ENCODE data around the gene IL10RB.
"Not testable (repeated sequence)": the region's sequence is repeated elsewhere in the genome, so short reads cannot be mapped to it uniquely, and the experiment has no call there.

Gene IL10RB

GRCh38 chr21:33305938-33306337, 39.8 kb downstream of the IL10RB start:
- DNase-seq = no peak

GRCh38 chr21:33308586-33309490, 42.7 kb downstream of the IL10RB start:
- DNase-seq = peak; percentile 3

- DNase-seq = no peak
Measured at GRCh38 chr21:33309778-33310177, 43.6 kb downstream of the IL10RB start.

- no peak for DNase-seq
Measured at GRCh38 chr21:33312121-33312520, 46.0 kb downstream of the IL10RB start.

- no peak for DNase-seq
Measured at GRCh38 chr21:33313183-33313582, 47.0 kb downstream of the IL10RB start.

GRCh38 chr21:33313611-33314010, 47.4 kb downstream of the IL10RB start:
- no peak for DNase-seq

GRCh38 chr21:33314111-33314510, 47.9 kb downstream of the IL10RB start:
- no peak for DNase-seq

GRCh38 chr21:33315946-33316710, 50.0 kb downstream of the IL10RB start:
- no peak for DNase-seq

- no peak for DNase-seq
Measured at GRCh38 chr21:33317145-33317544, 51.0 kb downstream of the IL10RB start.

- no peak for DNase-seq
Measured at GRCh38 chr21:33317786-33318486, 51.8 kb downstream of the IL10RB start.

GRCh38 chr21:33321005-33321404, 54.8 kb downstream of the IL10RB start:
- DNase-seq = not testable (repeated sequence)

GRCh38 chr21:33323610-33324009, 57.4 kb downstream of the IL10RB start:
- DNase-seq = not testable (repeated sequence)

- DNase-seq = peak; percentile 98
Measured at GRCh38 chr21:33324291-33325221, 58.4 kb downstream of the IL10RB start, which contains the start of gene IFNAR1. Gene IFNAR1 (plus strand): TSS chr21:33324970. CDS start chr21:33325056, 86 bp downstream.

GRCh38 chr21:33325222-33326067, 59.3 kb downstream of the IL10RB start:
- peak; percentile 56 for DNase-seq

- no peak for DNase-seq
Measured at GRCh38 chr21:33327326-33327725, 61.2 kb downstream of the IL10RB start.

GRCh38 chr21:33327792-33328433, 61.7 kb downstream of the IL10RB start:
- no peak for DNase-seq

GRCh38 chr21:33330726-33331125, 64.6 kb downstream of the IL10RB start:
- no peak for DNase-seq

- no peak for DNase-seq
Measured at GRCh38 chr21:33332143-33332542, 66.0 kb downstream of the IL10RB start.

GRCh38 chr21:33334191-33334590, 68.0 kb downstream of the IL10RB start:
- DNase-seq = no peak

GRCh38 chr21:33334824-33335223, 68.7 kb downstream of the IL10RB start:
- DNase-seq = no peak

- no peak for DNase-seq
Measured at GRCh38 chr21:33339135-33339534, 73.0 kb downstream of the IL10RB start.

All from NCI-H1436 (cell line).